Measurements from ENCODE around the gene DCT.

Gene DCT

DNA sequence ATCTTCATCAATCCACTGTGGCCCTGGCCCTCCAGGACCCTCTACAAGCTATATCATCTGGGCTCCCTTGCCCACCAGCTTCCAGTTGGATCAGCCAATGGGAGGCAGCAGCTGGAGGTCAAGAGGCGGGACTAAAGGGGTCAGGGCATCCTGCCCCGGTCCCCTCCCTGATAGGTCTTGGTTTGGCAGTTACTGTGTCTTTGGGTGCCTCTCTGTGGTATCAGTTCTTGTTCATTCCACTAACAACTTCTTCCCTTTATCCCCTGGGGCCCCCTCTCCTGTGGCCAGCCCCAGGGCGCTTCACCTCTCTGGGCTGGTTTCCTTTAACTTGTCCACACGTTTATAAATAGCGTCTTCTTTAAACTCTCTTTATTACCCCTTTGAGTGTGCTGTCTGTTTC is 83.6 kb downstream of the DCT start:
- no peak for DNase-seq (ENCODE audit: low spot score)

DNA sequence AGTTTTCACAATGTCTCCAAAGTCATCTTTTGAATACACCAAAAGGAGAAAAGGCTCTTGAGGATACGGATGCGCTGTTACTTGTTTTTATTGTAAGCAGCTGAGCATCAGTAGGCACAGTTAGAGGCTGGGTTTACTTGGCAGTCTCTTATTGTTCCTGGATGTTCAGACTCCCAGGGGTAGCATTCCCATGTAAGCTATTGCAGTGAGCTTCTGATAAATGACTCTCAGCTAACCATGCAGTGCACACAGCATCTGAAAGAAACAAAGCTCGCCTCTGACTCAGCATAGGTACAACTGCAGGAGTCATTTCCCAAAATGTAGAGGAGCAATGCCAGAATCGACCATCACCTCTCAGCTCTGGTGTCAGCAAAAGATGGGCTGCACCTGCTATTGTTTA is 84.8 kb downstream of the DCT start:
- no peak for DNase-seq (ENCODE audit: low spot score)

GRCh38 chr13:94390881-94391280 is 88.6 kb downstream of the DCT start:
- DNase-seq (ENCODE audit: low spot score): no peak

DNA sequence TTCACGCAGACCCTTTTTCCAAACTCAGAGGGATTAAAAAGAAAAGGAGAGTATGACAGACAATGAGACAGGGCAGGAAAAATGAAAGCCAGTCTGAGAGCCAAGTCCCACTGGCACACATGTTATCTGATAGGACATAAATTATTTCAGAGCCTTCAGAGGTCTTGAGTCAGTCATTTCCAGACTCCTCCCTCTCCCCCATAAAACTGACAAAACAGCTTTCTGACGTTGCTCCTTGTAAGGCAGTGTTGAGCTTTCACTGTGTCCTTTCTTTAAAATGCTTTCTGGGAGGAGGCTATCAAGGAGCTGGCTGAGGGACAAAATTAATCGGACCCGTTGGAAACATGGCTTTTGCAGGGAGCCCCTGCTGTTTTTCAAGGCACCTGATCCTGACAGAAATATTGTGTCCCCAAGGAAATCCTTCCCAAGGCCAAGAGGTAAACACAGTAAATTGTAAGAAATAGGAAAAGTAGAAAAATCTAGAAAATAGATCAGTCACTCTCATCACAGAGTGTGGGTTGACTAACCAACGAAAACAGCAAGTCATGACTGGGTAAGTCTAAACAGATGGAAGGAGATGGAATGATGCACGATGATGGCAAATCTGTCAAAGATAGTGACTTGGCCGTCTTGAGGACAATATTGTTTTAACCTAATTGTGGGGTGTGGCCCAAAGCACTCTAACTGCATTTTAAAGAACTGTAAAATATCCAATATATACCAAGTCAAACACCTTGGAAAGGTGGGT is 89.7 kb downstream of the DCT start:
- no peak for DNase-seq (ENCODE audit: low spot score)

GRCh38 chr13:94387047-94387446 is 92.4 kb downstream of the DCT start:
- DNase-seq (ENCODE audit: low spot score): no peak

All from activated CD4-positive, alpha-beta T cell treated with anti-CD3 and anti-CD28 coated beads, Interleukin-2, Interleukin-4, amounts not matched to agents 100 ng/mL and 50 ng/mL, durations not matched to agents 16 hours and 8 hours (primary cell).